Gastroesophageal sphincter (tissue), 4 donors: ENCODE results near the gene SLC35F1. TPM values are rescaled to one million over a fixed set of nuclear protein-coding genes. Genes with fewer than 3 reads are reported as not detected.

Source experiments
- ATAC-seq: fragments of 150-250 bp; one replicate; pipeline ENCODE4 v1.9.1; 2016; ENCODE audit warnings: mild to moderate bottlenecking, moderate library complexity
- H3K27ac ChIP-seq, 4 donors: fragments of 200-600 bp; sonication (generic) in 3 of 4; 1 replicate in 3 of 4; 2 replicates in 1 of 4; pipeline ENCODE4 v1.5.1; 2016 to 2019
- H3K27me3 ChIP-seq: fragments of 200-600 bp; sonication (generic); one replicate; pipeline ENCODE4 v1.5.1; 2019
- H3K36me3 ChIP-seq, 2 donors: fragments of 200-600 bp; sonication (generic); one replicate each; pipeline ENCODE4 v1.5.1; 2019; ENCODE audit warnings: control low read depth in 1 of 2
- H3K4me1 ChIP-seq, 3 donors: fragments of 200-600 bp; sonication (generic); 1 replicate in 2 of 3; 2 replicates in 1 of 3; pipeline ENCODE4 v1.5.1; 2016 to 2019; ENCODE audit warnings: control low read depth in 2 of 3
- H3K4me3 ChIP-seq, 2 donors: fragments of 200-600 bp; sonication (generic); one replicate each; pipeline ENCODE4 v1.5.1; 2019; ENCODE audit warnings: mild to moderate bottlenecking in 1 of 2, moderate library complexity in 1 of 2
- H3K9me3 ChIP-seq, 3 donors: fragments of 200-600 bp; sonication (generic); one replicate each; pipeline ENCODE4 v1.5.1; 2017 to 2019; ENCODE audit warnings: control low read depth in 2 of 3
- CTCF ChIP-seq, 4 experiments: fragments of 200-600 bp in 2 of 4; fragments of 450-650 bp in 2 of 4; sonication (generic) in 1 of 4; IDR thresholded peaks; one replicate each; pipeline ENCODE4 v1.5.1; 2017 to 2019; ENCODE audit warnings: antibody characterized with exemption in 4 of 4, mild to moderate bottlenecking in 2 of 4, moderate library complexity in 2 of 4
- EP300 ChIP-seq: sonication (generic); formaldehyde crosslinking; IDR thresholded peaks from one replicate; pipeline ENCODE4 v1.6.1; 2017; ENCODE audit warnings: antibody characterized with exemption, mild to moderate bottlenecking
- POLR2A ChIP-seq, 2 donors: fragments of 450-650 bp; IDR thresholded peaks; one replicate each; pipeline ENCODE4 v1.6.1; 2017; ENCODE audit warnings: antibody characterized with exemption in 2 of 2, mild to moderate bottlenecking in 2 of 2, moderate library complexity in 1 of 2
- POLR2AphosphoS5 ChIP-seq: sonication (generic); formaldehyde crosslinking; IDR thresholded peaks from one replicate; pipeline ENCODE4 v1.6.1; 2017; ENCODE audit warnings: antibody characterized with exemption
- WGBS, 2 donors: methylation state at CpG; one replicate each; pipeline ENCODE4 v1.1.5; 2018; ENCODE audit warnings: low coverage in 1 of 2; 5-methylcytosine and 5-hydroxymethylcytosine counted together
- total RNA-seq, 4 donors: library from RNA; depleted of rRNA; stranded (reverse); fragments of >200 nt; gene quantifications; one replicate each; pipeline ENCODE4 v1.1.0, GENCODE V29; 2016

Gene SLC35F1
- total RNA-seq, 4 donors from 2014 or later: 4.3 to 7.4 (median 5.9) TPM

GRCh38 chr6:118344014-118344670 is 437.1 kb downstream of the SLC35F1 start:
- no peaks in the 10 kb centered on the region for H3K36me3 ChIP-seq
- peaks cover 0 to 15% (median 0%) of the 10 kb centered on the region in 3 donors for H3K9me3 ChIP-seq
- ATAC-seq: no peak
- WGBS, 2 donors: 76 to 84% methylated on average over 6 of the region's 6 CpGs
- H3K4me3 ChIP-seq: no peak overlapping the region
- TF ChIP-seq EP300: no peak
- TF ChIP-seq POLR2AphosphoS5: no peak
- TF ChIP-seq CTCF (IDR thresholded peaks at IDR 0.05): no peak
- TF ChIP-seq POLR2A (IDR thresholded peaks at IDR 0.05): no peak
- peaks cover 0 to 12% (median 0%) of the 10 kb centered on the region in 3 donors for H3K4me1 ChIP-seq
- no peaks in the 10 kb centered on the region for H3K27me3 ChIP-seq
- no peak overlapping the region for H3K27ac ChIP-seq

- no peaks in the 10 kb centered on the region for H3K36me3 ChIP-seq
- H3K9me3 ChIP-seq: no peaks in the 10 kb centered on the region
- H3K4me1 ChIP-seq: peaks cover 0 to 49% (median 0%) of the 10 kb centered on the region in 3 donors
- TF ChIP-seq EP300: no peak
- no peak for TF ChIP-seq POLR2AphosphoS5
- TF ChIP-seq CTCF (IDR thresholded peaks at IDR 0.05): no peak
- no peak for TF ChIP-seq POLR2A (IDR thresholded peaks at IDR 0.05)
- 31 to 55% methylated on average over 4 to 5 of the region's 5 CpGs for WGBS, 2 donors
- no peaks in the 10 kb centered on the region for H3K27me3 ChIP-seq
- no peak for ATAC-seq
- no peak overlapping the region for H3K4me3 ChIP-seq
- H3K27ac ChIP-seq: peak overlapping the region; percentile 12 to 64 (median 62)
Measured at GRCh38 chr6:118350881-118351430, 443.9 kb downstream of the SLC35F1 start.

GRCh38 chr6:118353564-118353963 is 446.5 kb downstream of the SLC35F1 start:
- ATAC-seq: no peak
- TF ChIP-seq POLR2A (IDR thresholded peaks at IDR 0.05) (no peak), EP300 (no peak), POLR2AphosphoS5 (no peak), CTCF (IDR thresholded peaks at IDR 0.05) (no peak)
- H3K4me1 ChIP-seq: peaks cover 0 to 47% (median 0%) of the 10 kb centered on the region in 3 donors
- no CpG with 5 or more reads among the region's 2 CpGs for WGBS, 2 donors
- H3K36me3 ChIP-seq: no peaks in the 10 kb centered on the region
- no peaks in the 10 kb centered on the region for H3K27me3 ChIP-seq
- H3K9me3 ChIP-seq: no peaks in the 10 kb centered on the region
- H3K4me3 ChIP-seq: no peak overlapping the region
- H3K27ac ChIP-seq: peak overlapping the region in 2 of 4 donors; percentile 13 to 33

- ATAC-seq: no peak
- Histone ChIP-seq H3K4me1 (peaks cover 0 to 39% (median 0%) of the 10 kb centered on the region in 3 donors), H3K4me3 (no peak overlapping the region), H3K27me3 (no peaks in the 10 kb centered on the region), H3K36me3 (no peaks in the 10 kb centered on the region), H3K9me3 (no peaks in the 10 kb centered on the region), H3K27ac (no peak overlapping the region)
- TF ChIP-seq EP300: no peak
- no peak for TF ChIP-seq POLR2A (IDR thresholded peaks at IDR 0.05)
- no peak for TF ChIP-seq POLR2AphosphoS5
- WGBS, 2 donors: 75 to 86% methylated on average over 2 of the region's 2 CpGs
Measured at GRCh38 chr6:118354641-118355040, 447.6 kb downstream of the SLC35F1 start.

DNA sequence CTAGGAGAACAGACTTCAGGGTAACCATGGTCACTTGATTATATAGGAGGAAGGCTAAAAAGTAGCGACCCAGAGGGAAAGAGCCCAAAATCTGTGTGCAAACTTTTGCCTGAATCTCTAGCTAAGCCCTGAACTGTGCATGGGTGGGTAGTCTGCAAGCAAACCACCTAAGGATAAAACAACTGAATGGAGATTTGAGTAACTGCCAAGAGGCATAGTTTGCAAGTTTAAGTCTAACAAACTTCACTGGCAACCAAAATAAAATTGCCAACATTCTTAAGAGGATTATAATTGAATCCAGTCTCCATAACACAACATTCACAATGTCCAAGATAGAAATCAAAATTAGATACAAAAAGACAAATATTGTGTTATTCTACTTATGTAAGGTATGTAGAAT is 449.0 kb downstream of the SLC35F1 start:
- Histone ChIP-seq H3K27ac (peak overlapping the region in 1 of 4 donors; percentile 26), H3K36me3 (no peaks in the 10 kb centered on the region), H3K4me1 (peaks cover 0 to 26% (median 0%) of the 10 kb centered on the region in 3 donors), H3K27me3 (no peaks in the 10 kb centered on the region), H3K9me3 (no peaks in the 10 kb centered on the region), H3K4me3 (no peak overlapping the region)
- 43 to 83% methylated on average over 1 of the region's 1 CpG for whole genome bisulfite sequencing, 2 donors
- ATAC-seq: no peak
- TF ChIP-seq POLR2A (IDR thresholded peaks at IDR 0.05): no peak
- TF ChIP-seq EP300: no peak

DNA sequence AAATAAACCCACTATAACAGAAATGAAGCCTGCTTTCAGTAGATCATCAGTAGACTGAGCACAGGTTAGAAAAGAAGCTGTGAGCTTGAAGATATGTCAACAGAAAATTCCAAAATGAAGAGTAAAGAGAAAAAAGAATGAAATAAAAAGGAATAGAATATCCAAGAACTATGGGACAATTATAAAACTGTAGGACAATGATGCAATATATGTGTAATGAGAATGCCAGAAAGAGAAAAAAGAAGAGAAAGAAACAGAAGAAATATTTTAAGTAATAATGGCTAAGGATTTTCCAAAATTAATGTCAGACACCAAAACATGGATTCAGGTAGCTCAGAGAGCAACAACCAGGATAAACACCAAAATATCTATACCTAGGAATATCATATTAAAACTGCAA is 449.6 kb downstream of the SLC35F1 start:
- no peaks in the 10 kb centered on the region for H3K9me3 ChIP-seq
- peaks cover 0 to 19% (median 0%) of the 10 kb centered on the region in 3 donors for H3K4me1 ChIP-seq
- H3K27ac ChIP-seq: no peak overlapping the region
- no peaks in the 10 kb centered on the region for H3K36me3 ChIP-seq
- H3K27me3 ChIP-seq: no peaks in the 10 kb centered on the region
- no peak for ATAC-seq
- no peak overlapping the region for H3K4me3 ChIP-seq
- TF ChIP-seq POLR2A (IDR thresholded peaks at IDR 0.05) (no peak), CTCF (IDR thresholded peaks at IDR 0.05) (no peak), POLR2AphosphoS5 (no peak), EP300 (no peak)
